H1 (cell line): ENCODE results near the gene INAFM2. TPM values are rescaled to one million over a fixed set of nuclear protein-coding genes. Genes with fewer than 3 reads are reported as not detected.

Experiments used
- CTCF ChIA-PET: fragments of 300-600 bp; sonication (Branson Sonifier 250); formaldehyde crosslinking; loops from one replicate; lab custom pipeline; 2021; ENCODE audit not compliant: partially characterized antibody; lab: Charles Lee
- POLR2A ChIA-PET: fragments of 300-600 bp; sonication (Branson Sonifier 250); formaldehyde crosslinking; loops from one replicate; lab custom pipeline; 2021; ENCODE audit warnings: inconsistent platforms; ENCODE audit not compliant: partially characterized antibody; lab: Charles Lee
- DNase-seq, 2 experiments: peaks; one replicate each; pipeline versions ENCODE4 v3.0.0 to v3.0.0-alpha.2; 2010 to 2022; ENCODE audit warnings: low spot score in 2 of 2, low read depth in 1 of 2, mixed read lengths in 1 of 2
- FAIRE-seq: peaks from 2 replicates; lab custom pipeline; 2011; peaks lifted over from hg19 to GRCh38; lab: Jason Lieb, UNC
- H2AFZ ChIP-seq: 2 replicates; pipeline ENCODE4 v1.8.1; 2012; ENCODE audit warnings: low read length, inconsistent platforms
- H2AK5ac ChIP-seq: 2 replicates; pipeline ENCODE4 v1.6.1; 2013; ENCODE audit warnings: low read depth, low read length
- H2BK120ac ChIP-seq: replicated peaks from 2 replicates; pipeline ENCODE3; 2013; ENCODE audit warnings: low read depth, low read length, inconsistent platforms
- H2BK12ac ChIP-seq: 2 replicates; pipeline ENCODE4 v1.6.1; 2013; ENCODE audit warnings: low read depth, low read length
- H2BK15ac ChIP-seq: 2 replicates; pipeline ENCODE4 v1.6.1; 2013; ENCODE audit warnings: low read length
- H2BK20ac ChIP-seq: 2 replicates; pipeline ENCODE4 v1.6.1; 2013; ENCODE audit warnings: low read length
- H2BK5ac ChIP-seq: 2 replicates; pipeline ENCODE4 v1.6.1; 2013; ENCODE audit warnings: low read depth, low read length
- H3K14ac ChIP-seq: 2 replicates; pipeline ENCODE4 v1.6.1; 2013; ENCODE audit warnings: inconsistent platforms; ENCODE audit not compliant: insufficient read length
- H3K18ac ChIP-seq: 2 replicates; pipeline ENCODE4 v1.6.1; 2013; ENCODE audit warnings: low read length; ENCODE audit errors: extremely low read depth
- H3K23ac ChIP-seq: 2 replicates; pipeline ENCODE4 v1.6.1; 2013; ENCODE audit warnings: inconsistent platforms; ENCODE audit not compliant: insufficient read length
- H3K23me2 ChIP-seq: 2 replicates; pipeline ENCODE4 v1.6.1; 2013; ENCODE audit warnings: low read depth, low read length
- H3K27ac ChIP-seq: 2 replicates; pipeline ENCODE4 v1.6.1; 2011; ENCODE audit warnings: low read depth, low read length, inconsistent platforms
- H3K27me3 ChIP-seq, 4 experiments: replicated peaks in 1 of 4; 1 replicate in 1 of 4; 2 replicates in 3 of 4; pipeline versions ENCODE4 v1.6.1 to v1.8.1; 2011 to 2013; ENCODE audit warnings: low read length in 3 of 4, mild to moderate bottlenecking in 3 of 4, inconsistent platforms in 2 of 4, mixed read lengths in 2 of 4, moderate library complexity in 1 of 4; ENCODE audit not compliant: control insufficient read depth in 3 of 4, insufficient read depth in 3 of 4; ENCODE audit errors: extremely low read depth in 1 of 4
- H3K36me3 ChIP-seq, 4 experiments: 2 replicates each; pipeline versions ENCODE4 v1.6.1 to v1.8.1; 2011 to 2013; ENCODE audit warnings: mild to moderate bottlenecking in 4 of 4, low read length in 3 of 4, moderate library complexity in 2 of 4, control low read depth in 1 of 4, inconsistent platforms in 1 of 4; ENCODE audit not compliant: insufficient read depth in 4 of 4, control insufficient read depth in 2 of 4
- H3K4ac ChIP-seq: replicated peaks from 2 replicates; pipeline ENCODE3; 2013; ENCODE audit warnings: low read length, low read depth, mixed read lengths, inconsistent platforms; ENCODE audit not compliant: insufficient read length
- H3K4me1 ChIP-seq, 4 experiments: replicated peaks in 1 of 4; 1 replicate in 1 of 4; 2 replicates in 3 of 4; pipeline versions ENCODE4 v1.6.1 to v1.8.1; 2011 to 2013; ENCODE audit warnings: low read length in 3 of 4, inconsistent platforms in 2 of 4, mixed read lengths in 1 of 4; ENCODE audit not compliant: insufficient read depth in 4 of 4, control insufficient read depth in 3 of 4
- H3K4me2 ChIP-seq, 2 experiments: 2 replicates each; pipeline versions ENCODE4 v1.6.1 to v1.8.1; 2011 to 2013; ENCODE audit warnings: low read depth in 2 of 2, low read length in 2 of 2, control low read depth in 1 of 2, inconsistent platforms in 1 of 2, mild to moderate bottlenecking in 1 of 2; ENCODE audit not compliant: insufficient read depth in 1 of 2
- H3K4me3 ChIP-seq, 4 experiments: fragments of 200-600, 300-600 bp in 1 of 4; sonication (generic), shearing (Covaris generic), sonication (Bioruptor Twin) in 1 of 4; 2 replicates each; pipeline versions ENCODE4 v1.5.1 to v1.8.1; 2011 to 2016; ENCODE audit warnings: low read length in 4 of 4, low read depth in 3 of 4, control low read depth in 2 of 4, inconsistent platforms in 2 of 4, mild to moderate bottlenecking in 2 of 4, mixed read lengths in 1 of 4, moderate library complexity in 1 of 4; ENCODE audit not compliant: insufficient read depth in 2 of 4; ENCODE audit errors: extremely low read depth in 1 of 4
- H3K56ac ChIP-seq: replicated peaks from 2 replicates; pipeline ENCODE3; 2013; ENCODE audit warnings: low read depth, mild to moderate bottlenecking, mixed read lengths, low read length, inconsistent platforms; ENCODE audit not compliant: insufficient read length
- H3K79me1 ChIP-seq: 2 replicates; pipeline ENCODE4 v1.6.1; 2013; ENCODE audit warnings: low read depth, low read length, control low read depth
- H3K79me2 ChIP-seq, 2 experiments: 2 replicates each; pipeline versions ENCODE4 v1.6.1 to v1.8.1; 2012 to 2013; ENCODE audit warnings: low read length in 2 of 2, mild to moderate bottlenecking in 2 of 2, inconsistent platforms in 1 of 2; ENCODE audit not compliant: insufficient read depth in 2 of 2, control insufficient read depth in 1 of 2
- H3K9ac ChIP-seq, 4 experiments: replicated peaks in 1 of 4; 1 replicate in 1 of 4; 2 replicates in 3 of 4; pipeline versions ENCODE4 v1.6.1 to v1.8.1; 2011 to 2013; ENCODE audit warnings: low read depth in 3 of 4, low read length in 3 of 4, control low read depth in 2 of 4, mild to moderate bottlenecking in 2 of 4, moderate library complexity in 2 of 4, inconsistent platforms in 1 of 4; ENCODE audit errors: extremely low read depth in 1 of 4
- H3K9me3 ChIP-seq, 2 experiments: 2 replicates each; pipeline versions ENCODE4 v1.6.1 to v1.8.1; 2012 to 2013; ENCODE audit warnings: mild to moderate bottlenecking in 2 of 2, moderate library complexity in 2 of 2, control low read depth in 1 of 2, inconsistent platforms in 1 of 2, low read depth in 1 of 2, low read length in 1 of 2, mixed read lengths in 1 of 2; ENCODE audit not compliant: insufficient read depth in 2 of 2
- H4K20me1 ChIP-seq, 2 experiments: replicated peaks in 1 of 2; 2 replicates each; pipeline versions ENCODE3 to v1.8.1; 2011 to 2013; ENCODE audit warnings: inconsistent platforms in 2 of 2, low read length in 2 of 2, mild to moderate bottlenecking in 1 of 2; ENCODE audit not compliant: insufficient read depth in 2 of 2, control insufficient read depth in 1 of 2
- H4K5ac ChIP-seq: 2 replicates; pipeline ENCODE4 v1.6.1; 2013; ENCODE audit warnings: low read length, low read depth, mixed read lengths, inconsistent platforms; ENCODE audit not compliant: insufficient read length
- H4K8ac ChIP-seq: 2 replicates; pipeline ENCODE4 v1.8.0; 2013; ENCODE audit warnings: mild to moderate bottlenecking, moderate library complexity, low read length, inconsistent platforms; ENCODE audit not compliant: insufficient read depth; ENCODE audit errors: extremely low read depth
- H4K91ac ChIP-seq: replicated peaks from 2 replicates; pipeline ENCODE3; 2013; ENCODE audit warnings: low read length, mixed read lengths, inconsistent platforms; ENCODE audit not compliant: insufficient read length
- ASH2L ChIP-seq: fragments of 200-600, 300-600 bp; sonication (generic); IDR thresholded peaks from one replicate; pipeline ENCODE4 v1.7.1; 2017; ENCODE audit warnings: low read length
- CREB1 ChIP-seq: IDR thresholded peaks from 2 replicates; pipeline ENCODE4 v1.6.1; 2012; ENCODE audit warnings: inconsistent platforms
- GTF2F1 ChIP-seq: IDR thresholded peaks from 2 replicates; pipeline ENCODE4 v1.6.1; 2012; ENCODE audit warnings: low read depth, low read length, improper control_type of control experiment, borderline replicate concordance
- KDM1A ChIP-seq: fragments of 200-600, 300-600 bp; sonication (generic); IDR thresholded peaks from 2 replicates; pipeline ENCODE4 v1.7.1; 2016; ENCODE audit warnings: mild to moderate bottlenecking, low read length, borderline replicate concordance
- NANOG ChIP-seq: IDR thresholded peaks from 2 replicates; pipeline ENCODE4 v1.6.1; 2011; ENCODE audit warnings: low read length, low read depth, mild to moderate bottlenecking, inconsistent platforms; ENCODE audit not compliant: insufficient read depth, poor library complexity, severe bottlenecking
- POU5F1 ChIP-seq: IDR thresholded peaks from 2 replicates; pipeline ENCODE4 v1.6.1; 2011; ENCODE audit warnings: low read depth, mild to moderate bottlenecking, low read length, moderate library complexity
- SP1 ChIP-seq: IDR thresholded peaks from 2 replicates; pipeline ENCODE4 v1.6.1; 2011; ENCODE audit warnings: low read depth, low read length
- SP4 ChIP-seq: IDR thresholded peaks from 2 replicates; pipeline ENCODE4 v1.6.1; 2012; ENCODE audit warnings: low read length, inconsistent platforms
- ZNF274 ChIP-seq: IDR thresholded peaks from 2 replicates; pipeline ENCODE4 v1.7.0; 2012; ENCODE audit warnings: low read length, borderline replicate concordance; ENCODE audit errors: extremely low read depth
- WGBS, 2 experiments: shearing (Covaris generic) in 1 of 2; methylation state at CpG; one replicate each; pipeline versions ENCODE4 v1.1.6 to v1.1.7; 2013 to 2015; ENCODE audit warnings: low lambda C conversion rate in 2 of 2, mixed read lengths in 2 of 2, inconsistent platforms in 1 of 2, low coverage in 1 of 2, missing lambda C conversion rate in 1 of 2; ENCODE audit not compliant: insufficient replicate concordance in 2 of 2, insufficient coverage in 1 of 2, insufficient read length in 1 of 2; ENCODE audit errors: extremely low coverage in 1 of 2, missing lambda C conversion rate in 1 of 2; 5-methylcytosine and 5-hydroxymethylcytosine counted together
- polyA plus RNA-seq, 7 experiments: library from polyadenylated mRNA; depleted of rRNA in 3 of 7; stranded (reverse) in 5 of 7; unstranded in 2 of 7; fragments of >200 nt in 5 of 7; fragments of 200-250 nt in 2 of 7; gene quantifications; 1 replicate in 5 of 7; 2 replicates in 1 of 7; 4 replicates in 1 of 7; pipeline versions ENCODE4 v1.2.1 to v1.2.3, GENCODE V29; 2011 to 2013; ENCODE audit warnings: missing spikeins in 2 of 7, mixed read lengths in 2 of 7
- total RNA-seq: library from RNA; stranded (reverse); fragmentation: NEBNext Ultra II Directional; extraction: Animal tissue kit (Norgen Biotek cat#: 25700); gene quantifications from 2 replicates; pipeline ENCODE4 v1.2.1, GENCODE V29; 2021
- TF ChIP-seq, protein P1 (sequence below): IDR thresholded peaks from 2 replicates; pipeline ENCODE4 v1.6.1; 2012; ENCODE audit warnings: low read length, inconsistent platforms

The INAFM2 gene
- total and polyA plus RNA-seq, 2 of the 8 experiments (the other 6 are each of a cell fraction or from before 2014, with no cell fraction given) = 15.3 to 35.1 TPM

DNA sequence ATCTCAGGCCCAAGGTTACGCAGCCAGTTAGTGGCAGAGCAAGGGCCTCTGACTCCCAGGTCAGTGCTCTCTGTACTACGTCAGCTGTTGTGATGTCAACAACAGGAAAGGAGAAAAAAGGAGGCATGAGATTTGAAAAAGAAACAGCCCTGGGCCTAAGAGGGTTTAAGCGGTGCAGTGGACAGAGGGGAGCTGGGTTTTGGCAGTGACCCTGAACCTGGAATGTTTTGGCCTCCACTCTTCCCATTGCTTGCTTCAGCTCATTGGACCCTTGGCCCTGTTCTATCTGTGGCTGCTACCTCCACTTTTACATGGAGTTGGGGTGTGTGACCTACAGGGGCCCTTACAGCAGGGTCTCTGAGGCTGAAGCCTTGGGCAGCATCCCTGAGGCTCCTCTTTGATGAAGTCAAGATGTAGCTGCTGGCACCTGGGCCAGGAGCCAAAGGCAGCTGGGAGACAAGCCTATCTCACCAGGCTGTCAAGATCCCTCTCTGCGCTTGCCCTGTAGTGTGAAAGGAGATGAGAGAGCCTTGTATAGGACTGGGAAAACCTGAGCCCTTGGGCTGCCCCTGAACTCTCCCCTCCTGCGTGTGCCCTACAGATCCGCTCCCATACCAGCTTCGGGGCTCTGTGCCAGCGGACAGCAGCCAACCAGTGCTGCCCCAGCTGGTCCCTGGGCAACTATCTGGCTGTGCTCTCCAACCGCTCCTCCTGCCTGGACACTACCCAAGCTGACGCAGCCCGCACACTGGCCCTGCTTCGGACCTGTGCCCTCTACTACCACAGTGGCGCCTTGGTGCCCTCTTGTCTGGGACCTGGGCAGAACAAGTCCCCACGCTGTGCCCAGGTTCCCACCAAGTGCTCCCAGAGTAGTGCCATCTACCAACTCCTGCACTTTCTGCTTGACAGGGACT lies 43.2 kb downstream of the INAFM2 start:
- Histone ChIP-seq H3K4me1 (peaks cover 0 to 6% (median 4%) of the 10 kb centered on the region in 4 experiments; a peak in 3 of 7 replicates), H3K56ac (no peak overlapping the region), H3K27ac (no peak overlapping the region), H4K20me1 (peaks cover 0 to 1% of the 10 kb centered on the region in 2 experiments), H3K23ac (no peak overlapping the region), H2BK15ac (peak overlapping the region; percentile 31; the same call in 1 of the 2 replicates), H3K9ac (no peak overlapping the region), H3K23me2 (peaks cover 1% of the 10 kb centered on the region), H3K79me2 (no peaks in the 10 kb centered on the region), H2AK5ac (no peak overlapping the region), H3K9me3 (peaks cover 0 to 8% of the 10 kb centered on the region in 2 experiments; a peak in 1 of 4 replicates), H2BK120ac (no peak overlapping the region), H3K4me2 (peak overlapping the region in 1 of 2 experiments; percentile 22; a peak in 1 of 4 replicates), H3K4ac (no peak overlapping the region), H3K4me3 (no peak overlapping the region), H4K5ac (no peak overlapping the region), H3K14ac (no peak overlapping the region), H2AFZ (no peak overlapping the region), H3K18ac (no peak overlapping the region), H2BK5ac (no peak overlapping the region), H4K8ac (no peak overlapping the region; the same call in 1 of the 2 replicates), H3K27me3 (peaks cover 5 to 27% (median 23%) of the 10 kb centered on the region in 4 experiments), H4K91ac (no peak overlapping the region), H2BK20ac (0 out of 2 replicates have a peak overlapping the region, but pooled peaks have one; percentile 61), H3K36me3 (no peaks in the 10 kb centered on the region), H2BK12ac (peak overlapping the region; percentile 87; the same call in 1 of the 2 replicates), H3K79me1 (no peaks in the 10 kb centered on the region)
- ChIA-PET CTCF (interaction anchor here (0.8 to 13.4 kb wide), 20 partner anchors 10 to 223 kb away, joined by 3 to 452 read pairs (median 7); partner anchors contain the start of genes CCDC9B, DISP2, KNSTRN and PHGR1), POLR2A (interaction anchor here (0.7 to 4.1 kb wide), 7 partner anchors 16 to 92 kb away, joined by 3 to 22 read pairs (median 3); partner anchors contain the start of genes CCDC9B and KNSTRN)
- no peak for FAIRE-seq
- no peak for DNase-seq
- 87% methylated on average over 14 of the region's 14 CpGs; no CpG with 5 or more reads in 1 of the 2 experiments for WGBS, 2 experiments
- TF ChIP-seq CREB1 = no peak
- no peak for TF ChIP-seq ZNF274
- no peak for TF ChIP-seq KDM1A
- no peak for TF ChIP-seq ASH2L
- no peak for TF ChIP-seq GTF2F1
- TF ChIP-seq, protein P1, sequence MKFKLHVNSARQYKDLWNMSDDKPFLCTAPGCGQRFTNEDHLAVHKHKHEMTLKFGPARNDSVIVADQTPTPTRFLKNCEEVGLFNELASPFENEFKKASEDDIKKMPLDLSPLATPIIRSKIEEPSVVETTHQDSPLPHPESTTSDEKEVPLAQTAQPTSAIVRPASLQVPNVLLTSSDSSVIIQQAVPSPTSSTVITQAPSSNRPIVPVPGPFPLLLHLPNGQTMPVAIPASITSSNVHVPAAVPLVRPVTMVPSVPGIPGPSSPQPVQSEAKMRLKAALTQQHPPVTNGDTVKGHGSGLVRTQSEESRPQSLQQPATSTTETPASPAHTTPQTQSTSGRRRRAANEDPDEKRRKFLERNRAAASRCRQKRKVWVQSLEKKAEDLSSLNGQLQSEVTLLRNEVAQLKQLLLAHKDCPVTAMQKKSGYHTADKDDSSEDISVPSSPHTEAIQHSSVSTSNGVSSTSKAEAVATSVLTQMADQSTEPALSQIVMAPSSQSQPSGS = no peak
- TF ChIP-seq POU5F1 = no peak
- TF ChIP-seq NANOG = no peak
- no peak for TF ChIP-seq SP1
- no peak for TF ChIP-seq SP4
